Uterus (tissue), 4 donors: ENCODE results near the gene P3H2. TPM values are rescaled to one million over a fixed set of nuclear protein-coding genes. Genes with fewer than 3 reads are reported as not detected.

Source experiments
- DNase-seq, 2 donors: peaks; one replicate each; pipeline ENCODE4 v3.0.0-alpha.2; 2019 to 2020
- H3K27ac ChIP-seq, 2 donors: fragments of 200-600 bp; sonication (generic); 1 replicate in 1 of 2; 2 replicates in 1 of 2; pipeline ENCODE4 v1.5.1; 2016 to 2018
- H3K27me3 ChIP-seq, 2 donors: fragments of 200-600 bp; sonication (generic); one replicate each; pipeline ENCODE4 v1.5.1; 2018 to 2019; ENCODE audit warnings: control low read depth in 1 of 2
- H3K36me3 ChIP-seq, 2 donors: fragments of 200-600 bp; sonication (generic); one replicate each; pipeline ENCODE4 v1.5.1; 2019; ENCODE audit warnings: control low read depth in 1 of 2
- H3K4me1 ChIP-seq, 2 donors: fragments of 200-600 bp; sonication (generic); one replicate each; pipeline ENCODE4 v1.5.1; 2018 to 2019; ENCODE audit warnings: control low read depth in 1 of 2
- H3K4me3 ChIP-seq, 2 donors: fragments of 200-600 bp; sonication (generic); 1 replicate in 1 of 2; 2 replicates in 1 of 2; pipeline ENCODE4 v1.5.1; 2018 to 2019; ENCODE audit warnings: mild to moderate bottlenecking in 1 of 2
- H3K9me3 ChIP-seq, 2 donors: fragments of 200-600 bp; sonication (generic); one replicate each; pipeline ENCODE4 v1.5.1; 2019; ENCODE audit warnings: control low read depth in 1 of 2
- CTCF ChIP-seq, 4 experiments: fragments of 200-600 bp in 2 of 4; fragments of 450-650 bp in 2 of 4; sonication (generic) in 2 of 4; IDR thresholded peaks; one replicate each; pipeline ENCODE4 v1.5.1; 2016 to 2019; ENCODE audit warnings: antibody characterized with exemption in 4 of 4, mild to moderate bottlenecking in 2 of 4, moderate library complexity in 1 of 4
- POLR2A ChIP-seq, 2 donors: fragments of 450-650 bp; IDR thresholded peaks; one replicate each; pipeline ENCODE4 v1.6.1; 2016; ENCODE audit warnings: antibody characterized with exemption in 2 of 2, mild to moderate bottlenecking in 1 of 2, moderate library complexity in 1 of 2
- intact Hi-C: fragments of 100-400 bp; cut with DNase I; formaldehyde crosslinking; loops from one replicate; pipeline ENCODE4 v1.15.1; 2023; ENCODE audit warnings: low total_unique reads
- total RNA-seq, 4 donors: library from RNA; depleted of rRNA in 3 of 4; stranded (reverse); fragments of >200 nt in 3 of 4; gene quantifications; one replicate each; pipeline versions ENCODE4 v1.1.0 to v1.2.4, GENCODE V29; 2014 to 2023
- donor health status: DM: yes; HTN: yes; CAD: no.

The P3H2 gene
- total RNA-seq = 100 to 1,000 TPM in 1 of 4 donors, 10 to 100 TPM in 3; 12.6 to 441 (median 30.6) TPM

- intact Hi-C loops = no loop called here
- Histone ChIP-seq H3K4me3 (peak within 1 kb of the TSS; percentile 64 to 91), H3K36me3 (no peaks in the 10 kb centered on the region), H3K27me3 (no peaks in the 10 kb centered on the region), H3K9me3 (no peaks in the 10 kb centered on the region), H3K4me1 (no peaks in the 10 kb centered on the region), H3K27ac (peak within 1 kb of the TSS; percentile 91 to 94)
- peak; percentile 80 to 84 for DNase-seq
- TF ChIP-seq POLR2A (IDR thresholded peaks at IDR 0.05) (peak; percentile 24 to 60), CTCF (IDR thresholded peaks at IDR 0.05) (peak; percentile 64 to 87 (median 74))
Measured at GRCh38 chr3:190120269-190121060, at the start of gene P3H2. Gene P3H2, minus strand, starts transcription at chr3:190120897. Its CDS starts 166 bp downstream, at chr3:190120731.

DNA sequence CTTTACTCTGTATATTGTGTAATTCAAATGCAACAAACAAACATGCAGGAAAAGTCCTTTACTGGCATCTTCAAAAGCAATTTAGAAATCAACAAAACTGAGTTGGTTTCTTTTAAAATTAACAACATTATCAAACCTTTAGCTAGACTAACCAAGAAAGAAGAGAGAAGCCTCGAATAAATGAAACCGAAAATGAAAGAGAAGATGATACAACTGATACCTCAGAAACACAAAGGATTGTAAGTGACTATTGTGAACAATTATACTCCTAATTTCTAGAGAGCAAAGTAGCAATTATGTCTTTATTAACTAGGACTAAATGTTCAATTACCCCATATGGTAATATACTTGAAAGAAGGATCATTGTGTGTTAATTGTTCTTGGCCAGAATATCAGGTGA, 49.2 kb upstream of the P3H2 start:
- intact Hi-C loops = no loop called here
- no peak overlapping the region for H3K27ac ChIP-seq
- H3K27me3 ChIP-seq = no peaks in the 10 kb centered on the region
- no peak overlapping the region for H3K4me3 ChIP-seq
- no peak for DNase-seq
- H3K4me1 ChIP-seq = no peaks in the 10 kb centered on the region
- no peaks in the 10 kb centered on the region for H3K36me3 ChIP-seq
- no peaks in the 10 kb centered on the region for H3K9me3 ChIP-seq
- TF ChIP-seq CTCF (IDR thresholded peaks at IDR 0.05) = no peak
- TF ChIP-seq POLR2A (IDR thresholded peaks at IDR 0.05) = no peak

- no peaks in the 10 kb centered on the region for H3K9me3 ChIP-seq
- H3K4me1 ChIP-seq = no peaks in the 10 kb centered on the region
- H3K36me3 ChIP-seq = no peaks in the 10 kb centered on the region
- DNase-seq = no peak
- no peak overlapping the region for H3K27ac ChIP-seq
- H3K27me3 ChIP-seq = no peaks in the 10 kb centered on the region
- intact Hi-C loops = no loop called here
- H3K4me3 ChIP-seq = no peak overlapping the region
- no peak for TF ChIP-seq POLR2A (IDR thresholded peaks at IDR 0.05)
Measured at GRCh38 chr3:190169243-190169642, 48.5 kb upstream of the P3H2 start.

DNA sequence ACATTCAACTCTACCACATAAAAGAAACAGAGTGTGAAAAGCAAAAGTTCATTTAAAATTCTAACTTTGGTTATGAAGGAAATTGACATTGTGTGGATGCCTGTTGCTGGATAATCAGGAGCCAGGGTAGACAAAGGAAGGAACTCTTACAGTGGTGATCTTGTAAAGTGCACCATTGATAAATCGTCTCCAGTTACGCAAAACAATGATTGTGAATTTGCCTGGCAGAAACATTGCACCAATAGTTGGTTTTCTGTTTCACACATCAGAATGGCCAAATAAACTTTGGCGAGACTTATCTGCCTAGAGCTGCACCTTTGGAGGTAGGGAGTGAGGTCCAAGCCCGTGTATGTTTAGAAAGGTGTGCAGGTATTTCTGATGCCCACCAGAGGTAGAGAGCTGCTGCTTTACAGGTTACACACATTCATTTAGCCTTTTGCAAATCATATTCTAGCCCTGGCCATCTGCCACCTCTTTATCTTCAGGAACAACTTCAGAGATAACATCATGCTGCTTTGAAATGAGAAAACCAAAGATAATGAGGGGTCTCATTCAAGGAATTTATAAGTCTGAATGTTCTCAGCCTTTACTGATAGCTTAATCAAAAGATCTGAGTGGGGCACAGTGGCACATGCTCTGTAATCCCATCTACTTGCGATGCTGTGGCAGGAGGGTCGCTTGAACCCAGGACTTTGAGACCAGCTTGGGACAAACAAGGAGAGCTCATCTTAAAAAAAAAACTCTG, 47.4 kb upstream of the P3H2 start:
- H3K4me1 ChIP-seq = no peaks in the 10 kb centered on the region
- DNase-seq = no peak
- H3K27ac ChIP-seq = no peak overlapping the region
- intact Hi-C loops = no loop called here
- no peaks in the 10 kb centered on the region for H3K27me3 ChIP-seq
- no peaks in the 10 kb centered on the region for H3K9me3 ChIP-seq
- H3K36me3 ChIP-seq = no peaks in the 10 kb centered on the region
- no peak overlapping the region for H3K4me3 ChIP-seq
- no peak for TF ChIP-seq CTCF (IDR thresholded peaks at IDR 0.05)
- no peak for TF ChIP-seq POLR2A (IDR thresholded peaks at IDR 0.05)

DNA sequence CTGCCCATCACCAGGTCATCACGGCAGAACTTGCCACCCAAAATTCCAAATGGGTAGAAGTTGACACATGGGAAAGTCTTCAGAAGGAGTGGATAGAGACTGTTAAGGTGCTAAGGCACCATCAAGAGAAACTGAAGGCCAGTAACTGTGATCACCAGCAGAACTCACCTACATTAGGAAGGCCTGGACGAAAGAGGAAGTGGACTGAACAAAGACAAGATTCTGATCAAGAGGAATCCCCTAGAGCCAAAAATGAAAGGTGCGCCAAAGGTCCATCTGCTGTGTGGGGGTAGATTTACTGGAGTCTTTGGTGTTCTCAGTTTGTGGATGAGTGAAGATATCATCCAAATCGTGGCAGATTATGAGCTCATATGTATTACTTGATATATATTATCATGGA, 46.3 kb upstream of the P3H2 start:
- no peaks in the 10 kb centered on the region for H3K27me3 ChIP-seq
- intact Hi-C loops = no loop called here
- H3K36me3 ChIP-seq = no peaks in the 10 kb centered on the region
- H3K4me3 ChIP-seq = no peak overlapping the region
- H3K27ac ChIP-seq = no peak overlapping the region
- no peak for DNase-seq
- no peaks in the 10 kb centered on the region for H3K4me1 ChIP-seq
- no peaks in the 10 kb centered on the region for H3K9me3 ChIP-seq
- TF ChIP-seq CTCF (IDR thresholded peaks at IDR 0.05) = no peak
- TF ChIP-seq POLR2A (IDR thresholded peaks at IDR 0.05) = no peak
